Ascending aorta (tissue), 2 donors: ENCODE results near the gene YARS1. TPM values are rescaled to one million over a fixed set of nuclear protein-coding genes. Genes with fewer than 3 reads are reported as not detected.

Source experiments
- DNase-seq, 2 donors: peaks; one replicate each; pipeline ENCODE4 v3.0.0-alpha.2; 2019; ENCODE audit warnings: low spot score in 2 of 2
- H3K27ac ChIP-seq, 2 donors: fragments of 200-600 bp; sonication (generic); one replicate each; pipeline ENCODE4 v1.5.1; 2016 to 2017; ENCODE audit warnings: mild to moderate bottlenecking in 1 of 2
- H3K27me3 ChIP-seq: fragments of 200-600 bp; sonication (generic); one replicate; pipeline ENCODE4 v1.5.1; 2017
- H3K36me3 ChIP-seq, 2 donors: fragments of 200-600 bp; sonication (generic); one replicate each; pipeline ENCODE4 v1.5.1; 2016
- H3K4me1 ChIP-seq, 2 donors: fragments of 200-600 bp; sonication (generic); one replicate each; pipeline ENCODE4 v1.5.1; 2016 to 2017; ENCODE audit warnings: mild to moderate bottlenecking in 1 of 2
- H3K4me3 ChIP-seq, 2 donors: fragments of 200-600 bp; sonication (generic); one replicate each; pipeline ENCODE4 v1.5.1; 2016 to 2017; ENCODE audit warnings: mild to moderate bottlenecking in 1 of 2
- H3K9me3 ChIP-seq, 2 donors: fragments of 200-600 bp; sonication (generic); one replicate each; pipeline ENCODE4 v1.5.1; 2016
- CTCF ChIP-seq, 3 experiments: fragments of 200-600 bp in 2 of 3; fragments of 450-650 bp in 1 of 3; sonication (generic) in 2 of 3; IDR thresholded peaks; one replicate each; pipeline ENCODE4 v1.5.1; 2016 to 2019; ENCODE audit warnings: antibody characterized with exemption in 3 of 3, mild to moderate bottlenecking in 1 of 3, moderate library complexity in 1 of 3
- intact Hi-C: fragments of 100-400 bp; cut with DNase I; formaldehyde crosslinking; loops from one replicate; pipeline ENCODE4 v1.15.1; 2023
- total RNA-seq: library from RNA; depleted of rRNA; stranded (reverse); fragments of >200 nt; gene quantifications from one replicate; pipeline ENCODE4 v1.1.0, GENCODE V29; 2016

YARS1 gene
- total RNA-seq, 1 donor from 2014 or later: 48.9 TPM

- no peak for TF ChIP-seq CTCF (IDR thresholded peaks at IDR 0.05)
- peaks cover 37 to 41% of the 10 kb centered on the region in 2 donors for H3K36me3 ChIP-seq
- intact Hi-C loops: no loop called here
- H3K4me1 ChIP-seq: peaks cover 12 to 22% of the 10 kb centered on the region in 2 donors
- H3K27ac ChIP-seq: no peak overlapping the region
- DNase-seq: no peak
- H3K4me3 ChIP-seq: no peak overlapping the region
- H3K27me3 ChIP-seq: no peaks in the 10 kb centered on the region
- H3K9me3 ChIP-seq: no peaks in the 10 kb centered on the region
Measured at GRCh38 chr1:32858136-32858535, 41.0 kb upstream of the YARS1 start.

- no peak for TF ChIP-seq CTCF (IDR thresholded peaks at IDR 0.05)
- Histone ChIP-seq H3K27me3 (no peaks in the 10 kb centered on the region), H3K9me3 (no peaks in the 10 kb centered on the region), H3K27ac (no peak overlapping the region), H3K4me3 (no peak overlapping the region), H3K4me1 (peaks cover 5 to 9% of the 10 kb centered on the region in 2 donors), H3K36me3 (peaks cover 46 to 48% of the 10 kb centered on the region in 2 donors)
- intact Hi-C loops: no loop called here
- DNase-seq: no peak
Measured at GRCh38 chr1:32855861-32856617, 38.9 kb upstream of the YARS1 start.

GRCh38 chr1:32848354-32849063 is 31.4 kb upstream of the YARS1 start:
- Histone ChIP-seq H3K9me3 (no peaks in the 10 kb centered on the region), H3K36me3 (peaks cover 37 to 56% of the 10 kb centered on the region in 2 donors), H3K27ac (no peak overlapping the region), H3K27me3 (no peaks in the 10 kb centered on the region), H3K4me1 (no peaks in the 10 kb centered on the region), H3K4me3 (no peak overlapping the region)
- TF ChIP-seq CTCF (IDR thresholded peaks at IDR 0.05): no peak
- no peak for DNase-seq
- intact Hi-C loops: no loop called here

GRCh38 chr1:32831878-32832277 is 14.7 kb upstream of the YARS1 start:
- no peaks in the 10 kb centered on the region for H3K4me1 ChIP-seq
- no peak overlapping the region for H3K4me3 ChIP-seq
- no peak for DNase-seq
- H3K36me3 ChIP-seq: peaks cover 67 to 77% of the 10 kb centered on the region in 2 donors
- no peak for TF ChIP-seq CTCF (IDR thresholded peaks at IDR 0.05)
- H3K27ac ChIP-seq: no peak overlapping the region
- no peaks in the 10 kb centered on the region for H3K9me3 ChIP-seq
- intact Hi-C loops: no loop called here
- H3K27me3 ChIP-seq: no peaks in the 10 kb centered on the region

GRCh38 chr1:32830092-32830852 is 13.1 kb upstream of the YARS1 start:
- DNase-seq: no peak
- H3K9me3 ChIP-seq: no peaks in the 10 kb centered on the region
- no peaks in the 10 kb centered on the region for H3K4me1 ChIP-seq
- TF ChIP-seq CTCF (IDR thresholded peaks at IDR 0.05): no peak
- H3K27me3 ChIP-seq: no peaks in the 10 kb centered on the region
- H3K27ac ChIP-seq: no peak overlapping the region
- intact Hi-C loops: no loop called here
- H3K36me3 ChIP-seq: peaks cover 70 to 88% of the 10 kb centered on the region in 2 donors
- H3K4me3 ChIP-seq: no peak overlapping the region
